ENCODE data around the gene SPR. TPM values are rescaled to one million over a fixed set of nuclear protein-coding genes. Genes with fewer than 3 reads are reported as not detected.
"Not testable (repeated sequence)": the region's sequence is repeated elsewhere in the genome, so short reads cannot be mapped to it uniquely, and the experiment has no call there.

SPR gene
- total RNA-seq, 8 experiments from 2014 or later, result 0.55 to 116 (median 2.6) TPM

DNA sequence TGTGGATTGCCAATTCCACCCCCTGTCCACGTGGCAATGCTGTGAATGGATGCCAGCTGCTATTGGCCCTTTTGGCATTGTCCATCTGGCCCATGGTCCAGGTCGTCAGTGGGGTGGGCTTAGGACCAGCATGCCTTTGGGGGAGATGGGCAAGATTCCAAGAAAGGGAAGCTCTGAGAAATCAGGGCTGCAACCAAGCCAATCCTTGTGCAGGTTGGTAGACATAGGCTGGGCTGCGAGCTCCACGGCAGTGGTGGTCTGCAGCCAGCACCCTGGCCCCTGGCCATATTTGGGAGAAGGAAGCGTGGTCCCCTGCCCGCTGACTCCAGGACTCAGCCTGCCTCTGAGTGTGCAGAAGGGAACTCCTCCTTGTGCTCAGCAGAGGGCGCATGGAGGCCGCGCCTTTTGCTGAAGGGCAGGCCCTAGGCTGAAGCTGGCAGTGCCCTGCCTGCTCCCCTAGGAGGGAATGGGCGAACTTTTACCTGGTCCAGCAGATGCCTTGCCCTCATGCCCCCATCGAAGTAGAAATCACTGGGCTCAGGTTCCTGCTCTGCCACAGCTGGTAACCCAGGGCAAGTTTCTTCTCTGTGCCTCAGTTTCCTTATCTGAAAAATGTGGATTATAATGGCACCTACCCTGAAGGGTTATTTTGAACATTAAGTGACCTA lies 5.4 kb downstream of the SPR start:
- no peak overlapping the region for H3K27ac ChIP-seq
- H3K4me1 ChIP-seq (replicated peaks in 1 of 2), result peaks cover 4 to 5% of the 10 kb centered on the region in 2 donors
- peak; percentile 3 to 76 (median 56) for ATAC-seq (replicated peaks in 6 of 8)
- no peak overlapping the region for H3K4me3 ChIP-seq
- 0 to 20% (median 10%) methylated on average over 1 to 7 of the region's 11 CpGs; no CpG with 5 or more reads in 4 of the 10 experiments for WGBS, 10 experiments
- in situ Hi-C loops (cut with MboI; ENCODE audit: low pct_unique_long_range_greater_than_20kb in 2 of 9, low sequenced_read_pairs in 9 of 9, unreplicated experiment in 9 of 9), result loop anchor here in 7 of 9 experiments (10.0 to 25.0 kb wide), 5 partner anchors 270 to 1355 kb away; no protein-coding TSS in a partner anchor

DNA sequence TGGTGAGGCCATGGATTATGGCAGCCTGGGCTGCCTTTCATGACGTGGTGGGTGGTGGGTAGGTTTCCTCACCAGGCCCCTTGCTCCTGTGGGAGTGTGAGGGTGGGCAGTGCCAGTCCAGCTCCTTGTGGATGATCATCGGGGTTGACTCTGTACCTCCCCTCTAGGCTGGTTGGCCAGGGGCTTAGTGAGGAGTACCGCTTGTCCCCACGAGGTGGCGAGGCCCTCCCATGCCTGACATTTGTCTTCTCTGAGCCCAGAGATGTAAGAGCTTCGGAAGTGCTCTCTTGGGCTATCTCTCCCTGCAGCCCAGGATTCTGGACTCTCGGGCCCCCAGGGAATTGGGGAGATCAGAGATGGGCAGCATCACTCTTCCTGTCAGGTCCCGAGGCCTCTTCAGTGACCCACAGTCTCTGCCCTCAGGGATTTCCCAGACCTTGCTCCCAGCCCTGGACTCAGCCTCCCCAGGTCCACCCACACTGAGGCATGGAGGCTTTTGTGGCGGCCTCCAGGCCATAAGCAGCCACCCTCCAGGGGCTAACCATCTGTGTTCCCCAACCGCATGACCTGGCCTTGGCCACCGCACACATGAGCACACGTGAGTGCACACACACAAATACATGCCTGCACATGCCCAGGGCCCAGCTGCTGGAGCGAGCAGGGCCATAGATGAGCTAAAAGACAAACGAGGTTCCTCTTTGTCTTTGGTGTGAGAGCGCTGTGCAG lies 6.5 kb downstream of the SPR start:
- Histone ChIP-seq H3K4me1 (replicated peaks in 1 of 2) (peaks cover 4 to 5% of the 10 kb centered on the region in 2 donors), H3K27ac (no peak overlapping the region), H3K4me3 (no peak overlapping the region)
- WGBS, 10 experiments, result 0 to 80% (median 34%) methylated on average over 1 to 7 of the region's 15 CpGs; no CpG with 5 or more reads in 3 of the 10 experiments
- ATAC-seq (replicated peaks in 6 of 8), result peak; percentile 33 to 83 (median 50)
- in situ Hi-C loops (cut with MboI; ENCODE audit: low pct_unique_long_range_greater_than_20kb in 2 of 9, low sequenced_read_pairs in 9 of 9, unreplicated experiment in 9 of 9), result loop anchor here in 7 of 9 experiments (10.0 to 25.0 kb wide), 5 partner anchors 269 to 1356 kb away; no protein-coding TSS in a partner anchor

DNA sequence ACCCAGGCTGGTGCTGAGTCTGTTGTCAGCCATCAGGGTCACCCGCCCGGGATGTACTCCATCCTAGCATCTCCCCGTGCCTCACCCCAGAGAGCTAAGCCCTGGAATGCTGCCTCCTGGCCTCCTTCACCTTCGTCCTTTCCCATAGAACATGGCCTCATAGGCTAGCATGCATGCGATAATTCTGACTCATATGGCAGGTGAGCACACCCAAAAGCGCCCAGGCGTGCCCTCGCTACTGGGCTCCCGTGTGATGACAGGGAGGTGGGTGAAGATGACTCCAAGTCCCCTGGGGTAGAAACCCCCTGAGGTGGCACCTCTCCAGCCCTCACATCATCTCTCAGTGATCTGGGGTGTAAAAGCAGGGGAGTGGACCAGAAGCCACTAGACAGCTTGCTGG lies 7.3 kb downstream of the SPR start:
- no peak for ATAC-seq (replicated peaks in 6 of 8)
- Histone ChIP-seq H3K27ac (no peak overlapping the region), H3K4me3 (no peak overlapping the region), H3K4me1 (replicated peaks in 1 of 2) (peaks cover 4 to 5% of the 10 kb centered on the region in 2 donors)
- WGBS, 10 experiments, result 40 to 100% (median 94%) methylated on average over 1 to 5 of the region's 9 CpGs; no CpG with 5 or more reads in 4 of the 10 experiments
- in situ Hi-C loops (cut with MboI; ENCODE audit: low pct_unique_long_range_greater_than_20kb in 2 of 9, low sequenced_read_pairs in 9 of 9, unreplicated experiment in 9 of 9), result loop anchor here in 7 of 9 experiments (10.0 to 25.0 kb wide), 5 partner anchors 268 to 1357 kb away; no protein-coding TSS in a partner anchor

DNA sequence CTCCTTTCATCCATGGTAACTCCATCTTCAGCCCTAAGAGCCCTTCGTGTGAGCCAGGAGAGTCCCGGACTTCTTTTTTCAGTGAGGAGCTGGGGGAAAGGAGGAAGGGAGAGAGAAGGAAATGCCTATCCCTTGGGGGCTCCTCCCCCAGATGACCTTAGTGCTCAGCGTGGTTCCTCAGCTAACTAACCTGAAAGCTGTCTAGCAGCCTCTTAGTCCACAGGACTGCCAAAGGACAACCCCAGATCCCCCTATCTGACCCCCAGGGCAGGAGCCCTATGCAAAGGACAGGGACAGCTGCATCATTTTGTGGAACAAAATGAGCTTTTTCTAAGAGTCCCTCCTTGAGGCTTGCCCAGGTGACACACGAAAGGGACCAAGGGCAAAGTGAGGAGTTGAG lies 7.9 kb downstream of the SPR start:
- 0 to 45% (median 22%) methylated on average over 1 to 3 of the region's 4 CpGs; no CpG with 5 or more reads in 5 of the 10 experiments for WGBS, 10 experiments
- in situ Hi-C loops (cut with MboI; ENCODE audit: low pct_unique_long_range_greater_than_20kb in 2 of 9, low sequenced_read_pairs in 9 of 9, unreplicated experiment in 9 of 9), result loop anchor here in 7 of 9 experiments (10.0 to 25.0 kb wide), 5 partner anchors 267 to 1358 kb away; no protein-coding TSS in a partner anchor
- no peak for ATAC-seq (replicated peaks in 6 of 8)

DNA sequence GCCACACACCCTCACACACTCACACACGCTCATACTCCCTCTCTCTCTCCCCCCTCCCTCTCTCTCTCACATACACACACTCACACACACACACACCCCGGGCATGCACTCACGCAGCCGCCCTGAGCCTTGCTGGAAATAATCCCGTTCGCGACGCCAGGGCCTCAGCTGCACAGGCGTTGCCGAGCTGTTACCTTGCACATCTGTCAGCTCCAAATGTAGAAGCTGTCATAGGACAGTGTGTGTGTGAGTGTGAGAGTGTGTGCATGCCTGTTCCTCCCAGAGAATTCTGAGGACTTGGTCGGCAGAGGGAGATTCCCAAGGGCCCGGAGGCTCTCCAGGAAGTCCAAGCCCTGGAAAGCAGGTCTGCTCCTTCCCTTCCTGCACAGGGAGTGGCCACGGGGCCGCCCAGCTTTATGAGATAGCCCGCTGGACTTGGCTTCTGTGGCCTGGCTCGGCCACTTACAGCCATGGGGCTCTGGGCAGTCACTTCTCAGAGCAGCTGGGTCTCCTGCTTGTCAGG lies 8.6 kb downstream of the SPR start:
- in situ Hi-C loops (cut with MboI; ENCODE audit: low pct_unique_long_range_greater_than_20kb in 2 of 9, low sequenced_read_pairs in 9 of 9, unreplicated experiment in 9 of 9), result loop anchor here in 7 of 9 experiments (10.0 to 25.0 kb wide), 5 partner anchors 266 to 1359 kb away; no protein-coding TSS in a partner anchor
- Histone ChIP-seq H3K4me3 (no peak overlapping the region), H3K4me1 (replicated peaks in 1 of 2) (peaks cover 4 to 5% of the 10 kb centered on the region in 2 donors), H3K27ac (no peak overlapping the region)
- 0 to 49% (median 10%) methylated on average over 2 to 3 of the region's 16 CpGs; no CpG with 5 or more reads in 5 of the 10 experiments for WGBS, 10 experiments
- peak; percentile 66 to 94 (median 84) for ATAC-seq (replicated peaks in 6 of 8)

More for the DNA sequence above, 7.9 kb downstream of the SPR start:
- H3K27ac ChIP-seq, result no peak overlapping the region
- H3K4me3 ChIP-seq, result no peak overlapping the region
- peaks cover 4 to 5% of the 10 kb centered on the region in 2 donors for H3K4me1 ChIP-seq (replicated peaks in 1 of 2)

DNA sequence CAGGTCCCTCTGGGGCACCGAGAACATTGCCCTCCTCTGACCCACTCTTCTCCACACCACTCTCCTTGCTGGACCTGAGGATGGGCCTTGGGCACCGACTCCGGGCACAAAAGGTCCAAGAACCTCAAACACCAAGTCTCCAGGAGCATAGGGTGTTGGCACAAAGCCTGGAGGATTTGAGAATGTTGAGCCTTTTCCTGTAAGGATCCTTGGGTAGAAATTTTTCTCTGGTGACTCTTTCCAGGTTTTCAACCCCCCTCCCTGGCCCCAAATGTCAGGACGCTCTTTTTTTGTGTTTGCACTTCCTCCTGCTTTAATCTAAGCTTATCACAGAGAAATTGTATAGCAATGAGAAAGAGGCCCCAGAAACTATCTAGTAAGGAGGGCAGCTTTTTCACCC lies 9.2 kb downstream of the SPR start:
- no peak overlapping the region for H3K27ac ChIP-seq
- no peak overlapping the region for H3K4me3 ChIP-seq
- 40 to 100% (median 86%) methylated on average over 1 to 2 of the region's 4 CpGs; no CpG with 5 or more reads in 6 of the 10 experiments for WGBS, 10 experiments
- in situ Hi-C loops (cut with MboI; ENCODE audit: low pct_unique_long_range_greater_than_20kb in 2 of 9, low sequenced_read_pairs in 9 of 9, unreplicated experiment in 9 of 9), result loop anchor here in 7 of 9 experiments (10.0 to 25.0 kb wide), 5 partner anchors 266 to 1359 kb away; no protein-coding TSS in a partner anchor
- peaks cover 4 to 5% of the 10 kb centered on the region in 2 donors for H3K4me1 ChIP-seq (replicated peaks in 1 of 2)
- no peak for ATAC-seq (replicated peaks in 6 of 8)

DNA sequence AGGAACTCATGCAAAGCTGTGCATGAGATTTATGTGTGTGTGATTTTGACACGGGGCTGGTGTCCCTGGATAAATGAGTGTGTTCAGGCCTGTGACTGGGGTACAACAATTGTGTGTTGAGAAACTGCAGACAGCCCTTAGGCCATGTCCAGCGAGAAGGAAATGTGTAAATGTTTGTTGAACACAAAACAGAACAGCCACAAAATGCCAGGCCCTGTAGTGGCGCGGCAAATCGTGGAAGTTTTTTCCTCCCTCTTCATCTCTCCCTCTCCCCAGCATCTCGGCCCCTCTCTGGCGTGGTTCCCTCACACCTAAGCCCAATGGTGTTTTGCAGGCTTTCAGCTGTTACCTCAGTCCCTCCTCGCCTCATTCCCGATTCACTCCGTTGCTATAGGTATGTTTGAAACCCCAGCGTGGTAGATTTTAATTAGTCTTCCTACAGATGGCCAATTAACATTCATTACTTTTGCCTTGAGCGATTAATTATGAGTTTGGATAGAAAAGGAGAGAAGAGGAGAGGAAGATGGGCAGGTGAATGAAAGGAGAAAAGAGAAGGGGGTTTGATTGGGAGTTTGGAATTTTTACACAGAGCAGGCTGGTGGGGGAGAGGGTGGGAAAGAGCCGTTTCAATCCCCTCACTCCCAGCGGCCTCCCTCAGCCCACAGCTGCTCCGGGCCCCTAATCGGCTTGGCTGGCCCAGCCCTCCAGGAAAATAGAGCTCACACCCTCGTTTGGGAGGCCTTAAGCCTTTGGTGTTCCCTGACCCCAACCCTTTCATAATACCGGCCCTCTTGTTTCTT lies 10.8 kb downstream of the SPR start:
- 32 to 80% (median 54%) methylated on average over 3 to 15 of the region's 18 CpGs; no CpG with 5 or more reads in 1 of the 10 experiments for WGBS, 10 experiments
- no peak for ATAC-seq (replicated peaks in 6 of 8)
- H3K4me3 ChIP-seq, result no peak overlapping the region
- no peak overlapping the region for H3K27ac ChIP-seq
- peaks cover 4 to 5% of the 10 kb centered on the region in 2 donors for H3K4me1 ChIP-seq (replicated peaks in 1 of 2)
- in situ Hi-C loops (cut with MboI; ENCODE audit: low pct_unique_long_range_greater_than_20kb in 2 of 9, low sequenced_read_pairs in 9 of 9, unreplicated experiment in 9 of 9), result loop anchor here in 7 of 9 experiments (10.0 to 25.0 kb wide), 5 partner anchors 264 to 1361 kb away; no protein-coding TSS in a partner anchor

DNA sequence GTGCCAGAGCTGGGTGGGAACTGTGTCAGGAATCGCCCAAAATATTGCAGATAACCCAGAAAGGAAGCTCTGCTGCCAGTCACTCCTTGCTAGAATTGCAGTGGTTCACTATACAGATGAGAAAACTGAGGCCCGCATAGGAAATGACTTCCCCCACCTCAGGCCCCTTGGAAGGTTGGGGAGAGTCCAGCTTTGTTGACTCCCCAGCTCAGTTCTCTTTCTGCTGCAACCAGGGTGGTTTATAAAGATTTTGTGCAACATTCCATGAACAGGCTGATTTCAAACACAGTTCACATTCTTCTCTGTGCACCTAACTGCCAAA lies 11.3 kb downstream of the SPR start:
- Histone ChIP-seq H3K27ac (no peak overlapping the region), H3K4me1 (replicated peaks in 1 of 2) (peaks cover 4 to 5% of the 10 kb centered on the region in 2 donors), H3K4me3 (no peak overlapping the region)
- ATAC-seq (replicated peaks in 6 of 8), result no peak
- 50 to 100% (median 71%) methylated on average over 1 to 2 of the region's 2 CpGs; no CpG with 5 or more reads in 5 of the 10 experiments for whole genome bisulfite sequencing, 10 experiments
- in situ Hi-C loops (cut with MboI; ENCODE audit: low pct_unique_long_range_greater_than_20kb in 2 of 9, low sequenced_read_pairs in 9 of 9, unreplicated experiment in 9 of 9), result loop anchor here in 7 of 9 experiments (10.0 to 25.0 kb wide), 5 partner anchors 264 to 1361 kb away; no protein-coding TSS in a partner anchor

DNA sequence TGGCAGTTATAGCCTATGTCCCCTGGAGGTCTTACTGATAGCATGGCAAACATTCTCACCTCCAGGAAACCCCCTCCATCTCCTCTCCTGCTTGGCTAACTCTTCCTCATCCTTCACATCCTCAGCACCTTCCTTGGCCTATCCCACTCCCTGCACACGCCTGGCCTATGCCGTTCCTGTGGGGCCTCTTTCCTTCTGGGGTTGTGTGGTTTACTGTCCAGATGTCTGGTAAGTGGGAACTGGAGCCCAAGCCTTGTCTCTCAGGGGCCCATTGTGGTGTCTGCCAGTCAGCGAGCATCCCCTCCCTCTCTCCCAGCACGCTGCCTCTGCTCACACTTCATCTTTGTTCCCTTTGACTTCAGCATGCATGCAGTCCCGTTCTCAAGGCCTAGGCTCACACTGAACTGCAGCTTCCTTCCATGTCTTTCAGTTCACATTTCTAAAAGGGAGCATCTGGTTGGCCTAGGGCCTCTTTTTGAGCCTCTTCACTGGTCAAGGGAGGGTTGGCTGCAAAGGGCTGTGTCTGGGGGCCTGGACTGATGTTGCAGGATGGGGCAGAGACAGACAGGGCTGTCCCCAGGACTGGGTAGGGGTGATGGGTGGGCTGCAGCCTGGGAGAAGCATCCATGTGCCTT lies 13.1 kb downstream of the SPR start:
- Histone ChIP-seq H3K4me1 (replicated peaks in 1 of 2) (peaks cover 4 to 5% of the 10 kb centered on the region in 2 donors), H3K4me3 (no peak overlapping the region), H3K27ac (no peak overlapping the region)
- in situ Hi-C loops (cut with MboI; ENCODE audit: low pct_unique_long_range_greater_than_20kb in 2 of 9, low sequenced_read_pairs in 9 of 9, unreplicated experiment in 9 of 9), result loop anchor here in 1 of 9 experiments (25.0 kb wide), 1 partner anchor 287 kb away; no protein-coding TSS in a partner anchor
- no peak for ATAC-seq (replicated peaks in 6 of 8)
- WGBS, 10 experiments, result 0 to 67% (median 58%) methylated on average over 1 to 3 of the region's 5 CpGs; no CpG with 5 or more reads in 3 of the 10 experiments

DNA sequence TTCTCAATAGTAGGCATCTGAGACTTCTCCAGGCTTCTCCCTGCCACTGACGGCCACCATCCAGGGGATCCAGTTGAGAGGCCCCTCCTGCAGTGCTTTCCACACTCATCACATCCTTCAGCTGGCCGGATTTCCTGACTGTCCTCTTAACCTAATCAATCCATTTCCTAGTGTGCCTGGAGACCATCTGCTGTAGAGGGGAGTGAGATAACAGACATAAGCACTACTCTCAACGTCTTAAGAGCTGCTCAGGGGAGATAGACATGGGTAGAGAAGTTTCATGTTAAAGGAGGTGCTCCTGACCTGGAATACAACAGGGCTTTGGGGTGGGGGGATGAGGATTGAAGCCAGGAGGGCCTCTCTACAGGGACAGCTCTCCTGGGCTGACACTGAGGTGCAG lies 14.2 kb downstream of the SPR start:
- ATAC-seq (replicated peaks in 6 of 8), result no peak
- WGBS, 10 experiments, result 14 to 70% (median 50%) methylated on average over 1 to 2 of the region's 3 CpGs; no CpG with 5 or more reads in 6 of the 10 experiments
- in situ Hi-C loops (cut with MboI; ENCODE audit: low pct_unique_long_range_greater_than_20kb in 2 of 9, low sequenced_read_pairs in 9 of 9, unreplicated experiment in 9 of 9), result loop anchor here in 1 of 9 experiments (25.0 kb wide), 1 partner anchor 286 kb away; no protein-coding TSS in a partner anchor
- Histone ChIP-seq H3K4me1 (replicated peaks in 1 of 2) (no peaks in the 10 kb centered on the region), H3K4me3 (no peak overlapping the region), H3K27ac (no peak overlapping the region)

DNA sequence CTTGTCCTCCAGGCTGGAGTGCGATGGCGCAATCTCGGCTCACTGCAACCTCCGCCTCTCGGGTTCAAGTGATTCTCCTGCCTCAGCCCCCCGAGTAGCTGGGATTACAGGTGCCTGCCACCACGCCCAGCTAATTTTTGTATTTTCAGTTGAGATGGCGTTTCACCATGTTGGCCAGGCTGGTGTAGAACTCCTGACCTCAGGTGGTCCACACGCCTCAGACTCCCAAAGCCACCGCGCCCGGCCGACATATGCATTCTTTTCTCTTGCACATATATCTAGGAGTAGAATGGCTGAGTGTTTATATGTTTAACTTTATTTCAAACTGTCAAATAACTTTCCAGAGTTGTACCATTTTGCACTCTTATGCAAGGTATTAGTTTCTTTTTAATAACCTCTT lies 20.2 kb downstream of the SPR start:
- WGBS, 10 experiments, result 40 to 100% (median 81%) methylated on average over 1 to 13 of the region's 13 CpGs
- H3K27ac ChIP-seq; ATAC-seq (replicated peaks in 6 of 8); H3K4me1 ChIP-seq (replicated peaks in 1 of 2); H3K4me3 ChIP-seq: not testable (repeated sequence)
- in situ Hi-C loops (cut with MboI; ENCODE audit: low pct_unique_long_range_greater_than_20kb in 2 of 9, low sequenced_read_pairs in 9 of 9, unreplicated experiment in 9 of 9), result loop anchor here in 1 of 9 experiments (25.0 kb wide), 1 partner anchor 280 kb away; no protein-coding TSS in a partner anchor
